DOHH2 (cell line): ENCODE data around the gene SF3B2.

ENCODE experiments used
- CTCF ChIP-seq: fragments of 200-600 bp; sonication (generic); IDR thresholded peaks from one replicate; pipeline ENCODE4 v1.5.1; 2014; ENCODE audit warnings: antibody characterized with exemption, mild to moderate bottlenecking, low read depth, low read length; ENCODE audit not compliant: poor library complexity, severe bottlenecking
- EZH2phosphoT487 ChIP-seq: fragments of 200-600 bp; sonication (generic); IDR thresholded peaks from 2 replicates; pipeline ENCODE4 v1.6.1; 2017; ENCODE audit warnings: borderline replicate concordance, mild to moderate bottlenecking, antibody characterized with exemption, low read length, moderate library complexity, mixed read lengths

DNA sequence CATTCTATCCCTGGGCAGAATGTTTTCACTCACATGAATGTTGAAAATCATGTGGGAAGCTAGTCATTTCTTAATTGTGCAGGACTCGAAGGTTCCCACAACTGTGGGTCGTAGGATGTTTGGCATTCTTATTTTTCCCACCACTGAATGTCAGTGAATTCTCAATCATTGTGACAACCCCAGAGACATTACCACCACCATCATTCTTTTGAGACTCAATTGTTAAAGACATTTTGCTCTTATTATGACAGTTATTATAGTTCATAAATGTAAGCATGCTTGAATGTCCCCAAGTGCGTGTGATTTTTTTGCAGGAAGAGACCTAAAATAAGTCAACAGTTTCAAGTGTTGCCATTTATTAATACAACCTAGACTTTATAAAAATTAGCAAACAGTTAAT, 36.9 kb downstream of the SF3B2 start:
- no peak for TF ChIP-seq CTCF
- no peak for TF ChIP-seq EZH2phosphoT487
